HG02852 (cell line): ENCODE results near the gene B3GNT9.

Experiments
- ATAC-seq: cut with Tn5 transposase; IDR thresholded peaks from one replicate; pipeline ENCODE4 v1.9.1; 2021; ENCODE audit warnings: mild to moderate bottlenecking, moderate library complexity; ENCODE audit not compliant: unreplicated experiment

Gene B3GNT9, protein sequence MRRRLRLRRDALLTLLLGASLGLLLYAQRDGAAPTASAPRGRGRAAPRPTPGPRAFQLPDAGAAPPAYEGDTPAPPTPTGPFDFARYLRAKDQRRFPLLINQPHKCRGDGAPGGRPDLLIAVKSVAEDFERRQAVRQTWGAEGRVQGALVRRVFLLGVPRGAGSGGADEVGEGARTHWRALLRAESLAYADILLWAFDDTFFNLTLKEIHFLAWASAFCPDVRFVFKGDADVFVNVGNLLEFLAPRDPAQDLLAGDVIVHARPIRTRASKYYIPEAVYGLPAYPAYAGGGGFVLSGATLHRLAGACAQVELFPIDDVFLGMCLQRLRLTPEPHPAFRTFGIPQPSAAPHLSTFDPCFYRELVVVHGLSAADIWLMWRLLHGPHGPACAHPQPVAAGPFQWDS

DNA sequence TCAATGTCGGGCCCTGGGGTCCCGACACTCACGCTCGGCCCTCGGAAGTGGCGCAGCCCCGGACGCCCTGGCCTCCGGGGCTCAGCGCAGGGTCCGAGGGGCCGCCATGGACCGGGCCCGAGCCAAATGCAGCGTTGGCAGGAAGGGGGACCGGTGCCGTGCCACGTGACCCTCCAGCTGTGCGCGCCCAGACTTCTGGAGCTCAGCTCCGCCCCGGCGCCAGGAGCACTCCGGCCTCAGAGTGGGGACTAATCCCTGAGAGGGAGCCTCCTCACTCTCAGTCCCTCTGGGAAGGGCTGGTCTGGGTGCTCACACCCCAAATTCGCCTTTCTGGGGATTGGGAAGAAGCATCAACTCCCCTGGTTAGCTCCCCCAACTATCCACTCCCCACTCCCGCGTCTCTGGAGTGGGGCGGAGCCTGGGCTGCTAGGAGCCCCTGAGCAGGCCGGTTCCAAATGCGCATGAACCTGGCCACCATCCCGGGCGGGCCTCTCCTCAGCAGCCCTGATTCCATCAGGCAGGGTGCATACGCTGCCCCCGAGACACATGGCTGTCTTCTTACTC, at the start of gene B3GNT9:
TSS of gene B3GNT9 (minus strand) at position 166 of the 564 bp plus-strand sequence. CDS start 513 bp downstream, outside the sequence.
- ATAC-seq, result peak; percentile 67

DNA sequence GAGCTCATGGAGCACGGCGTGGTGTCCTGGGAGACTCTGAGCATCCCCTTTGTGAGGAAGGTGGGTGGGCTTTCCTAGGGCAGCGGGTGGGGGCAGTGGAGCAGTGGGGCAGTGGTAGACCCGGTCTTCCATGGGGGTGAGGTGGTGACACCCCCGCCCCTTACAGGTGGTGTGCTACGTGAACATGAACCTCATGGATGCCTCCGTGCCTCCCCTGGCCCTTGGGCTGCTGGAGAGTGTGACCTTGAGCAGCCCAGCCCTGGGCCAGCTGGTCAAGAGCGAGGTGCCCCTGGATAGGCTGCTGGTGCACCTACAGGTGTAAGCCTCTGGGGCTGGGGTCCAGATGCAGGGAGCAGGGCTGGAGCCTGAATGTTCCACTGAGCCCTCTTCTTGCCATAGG, 49.7 kb upstream of the B3GNT9 start:
- no peak for ATAC-seq

DNA sequence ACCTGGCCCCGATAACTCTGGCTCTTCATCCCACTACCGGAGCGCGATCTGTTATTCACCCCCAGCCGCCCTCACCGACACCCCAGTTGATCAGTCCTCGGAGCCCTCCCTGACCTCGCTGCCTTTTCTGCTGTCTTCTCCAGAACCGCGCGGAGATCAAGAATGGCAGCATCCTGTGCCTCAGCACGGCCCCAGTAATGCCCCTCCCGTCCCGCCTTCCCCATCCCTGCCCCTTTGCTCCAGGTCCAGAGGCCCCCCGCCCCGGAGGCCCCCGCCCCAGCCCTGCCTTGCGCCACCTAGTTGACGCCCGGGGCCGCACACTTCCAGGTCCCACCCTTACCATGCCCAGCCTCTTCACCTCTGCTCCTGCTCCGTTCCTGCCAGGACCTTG, 49.0 kb upstream of the B3GNT9 start:
- ATAC-seq, result no peak

DNA sequence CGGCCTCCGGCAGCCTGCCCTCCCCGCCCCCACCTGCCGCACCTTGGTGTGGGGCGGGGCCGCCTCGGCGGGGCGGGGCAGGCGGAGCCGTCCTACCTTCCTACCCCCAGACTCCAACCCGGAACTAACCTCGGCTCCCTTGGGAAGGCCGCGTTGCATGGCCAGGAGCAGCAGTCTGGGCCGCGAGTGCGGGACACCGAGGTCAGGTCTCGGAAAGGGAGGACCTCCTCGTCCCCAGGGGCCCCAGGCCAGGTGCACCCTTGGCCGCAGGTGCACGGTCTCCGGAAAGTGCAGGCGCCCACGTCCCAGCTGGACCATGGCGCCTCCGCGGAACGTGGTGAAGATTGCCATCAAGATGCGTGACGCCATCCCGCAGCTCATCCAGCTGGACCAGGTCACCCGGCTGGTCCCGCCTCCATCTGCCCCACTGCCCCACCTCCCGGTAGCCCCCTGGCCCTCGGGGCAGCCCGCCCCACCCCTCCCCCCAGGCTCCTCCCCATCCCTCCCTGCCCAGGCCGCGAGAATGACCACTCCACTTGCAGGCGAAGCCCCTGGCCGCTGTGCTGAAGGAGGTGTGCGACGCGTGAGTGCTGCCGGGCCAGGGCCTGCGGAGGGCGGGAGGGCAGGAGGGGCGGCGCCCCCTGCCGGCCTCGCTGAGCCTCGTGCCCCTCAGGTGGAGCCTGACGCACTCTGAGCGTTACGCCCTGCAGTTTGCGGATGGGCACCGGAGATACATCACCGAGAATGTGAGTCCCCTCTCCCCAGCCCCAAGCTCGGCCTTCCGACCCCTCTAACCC, 48.4 kb upstream of the B3GNT9 start, which contains the start of gene ELMO3:
TSS of gene ELMO3 (plus strand) at position 121 of the 797 bp plus-strand sequence. CDS start at position 317, 196 bp downstream.
- no peak for ATAC-seq

DNA sequence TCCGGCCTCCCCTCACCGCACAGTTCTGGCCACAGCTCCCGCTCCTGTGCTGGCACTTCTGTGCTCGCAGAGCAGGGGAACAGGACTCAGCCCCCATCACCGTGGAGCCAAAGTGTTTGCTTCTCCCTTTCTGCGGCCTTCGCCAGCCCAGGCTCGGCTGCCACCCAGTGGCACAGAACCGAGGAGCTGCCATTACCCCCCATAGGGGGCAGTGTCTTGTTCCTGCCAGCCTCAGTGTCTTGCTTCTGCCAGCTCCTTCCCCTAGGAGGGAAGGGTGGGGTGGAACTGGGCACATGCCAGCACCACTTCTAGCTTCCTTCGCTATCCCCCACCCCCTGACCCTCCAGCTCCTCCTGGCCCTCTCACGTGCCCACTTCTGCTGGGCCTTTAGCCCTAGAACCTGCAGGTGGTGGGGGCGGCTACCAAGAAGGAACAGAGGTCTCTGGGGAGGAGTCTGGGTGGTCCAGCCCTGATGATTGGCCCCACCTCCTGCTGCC, 47.5 kb upstream of the B3GNT9 start:
- ATAC-seq, result no peak

DNA sequence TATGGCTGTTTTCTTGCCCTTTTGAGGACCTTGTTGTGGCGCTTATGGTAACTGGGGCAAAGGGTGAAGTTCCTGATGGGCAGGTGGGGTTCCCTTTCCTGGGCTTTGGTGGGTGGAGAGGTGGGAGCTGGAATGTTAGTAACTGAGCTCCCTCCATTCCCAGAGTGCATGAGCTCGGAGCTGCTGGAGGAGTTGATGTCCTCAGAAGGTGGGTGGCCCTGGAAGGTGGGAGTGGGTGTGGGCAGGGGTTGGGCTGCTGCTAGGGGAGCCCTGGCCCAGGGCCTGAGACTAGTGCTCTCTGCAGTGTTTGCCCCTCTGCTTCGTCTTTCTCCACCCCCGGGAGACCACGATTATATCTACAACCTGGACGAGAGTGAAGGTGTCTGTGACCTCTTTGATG, 46.9 kb upstream of the B3GNT9 start:
- ATAC-seq, result no peak

DNA sequence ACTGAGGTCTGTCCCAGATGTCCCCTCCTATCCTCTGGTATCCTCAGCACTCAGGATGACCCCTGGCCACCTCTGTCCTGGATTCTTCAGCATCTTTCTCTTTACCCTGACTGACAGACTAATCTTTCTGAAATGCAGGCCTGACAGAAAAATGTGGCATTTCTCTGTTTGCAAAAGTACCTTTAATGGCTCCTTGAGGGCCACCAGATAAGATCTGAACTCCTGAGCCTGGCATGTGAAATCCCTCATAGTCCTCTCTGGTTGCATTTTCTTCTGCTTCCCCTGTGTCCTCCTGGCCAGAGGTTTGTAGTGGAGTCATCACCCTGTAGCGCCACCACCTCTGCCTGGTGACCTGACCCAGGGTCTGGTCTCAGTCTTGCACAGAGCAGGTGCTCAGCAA, 46.1 kb upstream of the B3GNT9 start:
- no peak for ATAC-seq

DNA sequence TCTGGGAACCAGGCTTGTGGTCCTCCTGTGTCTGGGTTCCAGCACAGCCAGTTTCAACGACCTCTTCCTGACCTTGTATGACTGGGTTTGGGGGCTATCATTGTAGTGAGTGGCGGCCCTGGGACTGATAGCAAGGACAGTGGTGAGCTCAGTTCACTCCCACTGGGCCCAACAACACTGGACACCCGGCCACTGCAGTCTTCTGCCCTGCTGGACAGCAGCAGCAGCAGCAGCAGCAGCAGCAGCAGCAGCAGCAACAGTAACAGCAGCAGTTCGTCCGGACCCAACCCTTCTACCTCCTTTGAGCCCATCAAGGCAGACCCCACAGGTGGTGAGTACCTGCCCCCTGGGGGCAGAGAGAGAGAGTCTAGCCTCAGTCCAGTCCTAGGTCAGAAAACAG, 44.9 kb upstream of the B3GNT9 start:
- ATAC-seq, result no peak

DNA sequence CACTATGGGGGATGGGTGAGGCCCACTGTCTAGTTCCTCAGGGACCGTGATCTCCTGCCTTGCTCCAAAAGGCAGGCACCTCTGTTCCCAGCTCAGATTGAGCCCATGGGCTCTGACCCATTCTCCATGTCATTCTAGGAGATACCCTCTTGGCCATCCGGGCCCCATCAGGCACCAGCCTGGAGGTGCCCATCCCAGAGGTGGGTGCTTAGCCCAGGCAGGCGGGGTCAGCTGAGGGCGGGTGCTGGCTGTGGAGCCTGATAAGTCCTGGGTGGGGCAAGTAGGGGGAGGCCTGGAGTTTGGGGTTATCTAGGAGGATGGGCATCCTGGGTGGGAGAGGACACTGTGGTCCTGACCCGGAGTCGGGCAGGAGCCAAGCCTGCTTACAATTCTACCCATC, 43.5 kb upstream of the B3GNT9 start:
- ATAC-seq, result no peak

DNA sequence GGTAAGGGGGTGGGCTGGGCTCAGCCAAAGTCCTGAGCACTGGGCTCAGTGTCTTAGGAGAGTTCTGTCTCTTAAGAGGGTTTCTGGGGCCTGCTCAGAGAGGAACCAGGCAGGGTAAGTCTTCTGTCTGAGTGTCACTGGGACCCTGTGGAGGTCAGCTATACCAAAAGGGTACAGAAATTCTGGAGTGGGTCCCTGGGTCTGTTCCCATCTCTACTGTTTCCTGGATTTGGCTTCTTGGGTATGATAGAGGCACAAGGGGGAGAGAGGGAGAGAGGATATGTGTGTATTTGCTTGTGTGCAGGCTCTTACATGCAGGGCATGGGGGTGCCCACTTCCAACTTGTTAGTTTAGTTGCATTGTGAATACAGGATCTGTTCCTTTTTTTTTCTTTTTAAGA, 42.7 kb upstream of the B3GNT9 start:
- no peak for ATAC-seq

DNA sequence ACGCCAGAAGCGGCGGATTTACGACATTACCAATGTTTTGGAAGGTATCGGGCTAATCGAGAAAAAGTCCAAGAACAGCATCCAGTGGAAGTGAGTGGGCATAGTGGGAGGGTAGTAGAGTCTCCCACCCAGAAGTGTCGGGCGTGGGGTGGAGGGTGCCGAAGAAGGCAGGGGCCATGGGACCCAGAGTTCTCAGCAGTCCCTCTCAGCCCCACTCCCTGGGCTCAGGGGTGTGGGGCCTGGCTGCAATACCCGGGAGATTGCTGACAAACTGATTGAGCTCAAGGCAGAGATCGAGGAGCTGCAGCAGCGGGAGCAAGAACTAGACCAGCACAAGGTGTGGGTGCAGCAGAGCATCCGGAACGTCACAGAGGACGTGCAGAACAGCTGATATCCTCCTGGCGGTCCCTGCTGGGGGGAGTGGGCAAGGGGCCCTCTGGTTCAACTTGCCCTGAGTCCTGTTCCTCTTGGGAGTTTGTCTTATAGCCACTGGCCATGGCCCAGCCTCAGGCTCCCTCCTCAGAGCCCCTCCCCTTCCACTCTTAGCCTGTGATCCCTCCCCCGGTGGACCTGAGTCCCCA, 42.1 kb upstream of the B3GNT9 start:
- ATAC-seq, result no peak

DNA sequence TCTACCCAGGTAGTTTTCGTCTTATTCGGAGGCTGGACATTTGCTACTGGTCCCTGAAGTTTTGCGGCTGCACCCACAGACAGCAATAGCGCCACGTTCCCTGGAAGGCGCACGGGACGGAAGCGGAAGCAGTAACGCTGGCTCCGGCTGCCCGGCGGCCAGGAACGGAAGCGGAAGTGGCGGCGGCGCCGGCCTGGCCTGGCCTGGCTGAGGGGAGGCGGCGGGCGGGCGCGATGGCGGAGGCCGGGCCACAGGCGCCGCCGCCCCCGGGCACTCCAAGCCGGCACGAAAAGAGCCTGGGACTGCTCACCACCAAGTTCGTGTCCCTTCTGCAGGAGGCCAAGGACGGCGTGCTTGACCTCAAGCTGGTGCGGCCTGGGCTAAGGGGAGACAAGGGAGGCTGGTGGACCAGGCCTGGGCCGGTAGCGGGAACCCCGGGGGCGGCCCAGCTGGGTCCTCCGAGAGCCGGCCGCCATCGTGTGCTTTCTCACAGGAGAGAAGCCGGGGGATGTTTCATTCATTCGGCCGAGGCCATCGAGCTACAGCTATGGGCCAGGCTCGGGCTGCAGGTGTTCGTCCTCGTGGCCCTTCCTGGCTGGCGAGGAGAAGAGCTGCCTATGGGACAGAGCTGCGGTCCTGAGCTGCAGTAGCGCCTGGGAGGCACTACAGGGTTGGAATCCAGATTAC, 41.3 kb upstream of the B3GNT9 start, which contains the start of gene E2F4:
TSS of gene E2F4 (plus strand) at position 161 of the 687 bp plus-strand sequence. CDS start at position 234, 73 bp downstream.
- ATAC-seq, result peak; percentile 87

DNA sequence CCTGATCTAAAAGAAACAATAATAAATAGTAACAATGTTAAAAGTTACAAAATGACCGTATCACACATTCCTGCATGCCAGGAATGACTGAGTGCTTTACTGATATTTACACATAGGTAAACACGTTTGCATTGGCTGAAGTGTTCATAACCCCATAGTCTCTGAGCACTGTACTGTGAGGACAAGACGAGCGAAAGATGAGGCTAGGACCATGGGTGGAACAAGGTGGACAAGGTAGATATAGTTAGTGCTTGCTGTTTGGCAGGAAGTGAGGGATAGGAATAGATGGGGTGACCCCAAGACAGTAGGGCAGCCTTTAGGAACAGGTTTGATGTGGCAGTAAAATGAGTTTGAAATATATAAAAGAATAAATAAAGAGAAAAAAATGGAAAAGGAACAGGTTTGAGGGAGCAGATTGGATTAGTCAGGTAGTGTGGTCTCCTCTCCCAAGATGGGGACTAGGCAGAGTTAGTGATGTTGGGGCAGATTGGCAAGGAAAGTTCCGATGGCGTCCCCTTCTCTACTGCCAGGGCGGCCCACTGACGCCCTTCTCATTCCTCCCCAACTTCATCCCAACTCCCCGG, 40.7 kb upstream of the B3GNT9 start:
- no peak for ATAC-seq

DNA sequence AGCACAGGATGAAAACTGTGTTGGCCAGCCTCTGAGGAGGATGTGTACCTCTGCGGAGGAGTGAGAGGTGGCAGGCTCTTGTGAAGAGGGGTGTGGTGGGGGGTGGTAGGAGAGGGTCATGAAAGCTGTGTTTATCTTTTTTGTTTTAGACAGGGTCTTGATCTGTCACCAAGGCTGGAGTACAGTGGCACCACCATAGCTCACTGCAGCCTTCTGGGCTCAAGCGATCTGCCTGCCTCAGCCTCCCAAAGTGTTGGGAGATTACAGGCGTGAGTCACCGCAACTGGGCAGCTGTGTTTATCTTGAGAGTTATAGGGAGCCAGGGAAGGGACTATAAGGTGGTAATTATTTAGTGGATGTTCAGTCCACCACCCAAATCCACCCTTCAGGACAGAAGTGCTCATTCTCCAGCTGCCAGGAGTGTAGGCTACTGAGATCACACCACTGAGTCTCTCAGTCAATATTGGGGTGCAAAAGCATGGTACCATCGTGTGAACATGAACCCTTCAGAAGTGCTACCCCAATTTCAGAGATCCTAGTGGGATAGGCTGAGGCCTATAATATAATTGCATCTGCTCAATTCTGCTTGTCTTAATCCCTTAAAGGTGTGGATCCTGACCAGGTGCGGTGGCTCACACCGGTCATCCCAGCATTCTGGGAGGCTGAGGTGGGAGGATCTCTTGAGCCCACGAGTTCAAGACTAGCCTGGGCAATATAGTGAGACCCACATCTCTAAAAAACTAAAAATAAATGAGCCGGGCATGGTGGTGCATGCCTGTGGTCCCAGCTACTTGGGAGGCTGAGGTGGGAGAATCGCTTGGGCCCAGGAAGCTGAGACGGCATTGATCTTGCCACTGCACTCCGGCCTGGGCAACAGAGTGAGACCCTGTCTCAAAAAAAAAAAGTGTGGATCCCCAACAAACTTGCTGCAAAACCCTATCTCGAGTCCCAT, 39.9 kb upstream of the B3GNT9 start:
- no peak for ATAC-seq

DNA sequence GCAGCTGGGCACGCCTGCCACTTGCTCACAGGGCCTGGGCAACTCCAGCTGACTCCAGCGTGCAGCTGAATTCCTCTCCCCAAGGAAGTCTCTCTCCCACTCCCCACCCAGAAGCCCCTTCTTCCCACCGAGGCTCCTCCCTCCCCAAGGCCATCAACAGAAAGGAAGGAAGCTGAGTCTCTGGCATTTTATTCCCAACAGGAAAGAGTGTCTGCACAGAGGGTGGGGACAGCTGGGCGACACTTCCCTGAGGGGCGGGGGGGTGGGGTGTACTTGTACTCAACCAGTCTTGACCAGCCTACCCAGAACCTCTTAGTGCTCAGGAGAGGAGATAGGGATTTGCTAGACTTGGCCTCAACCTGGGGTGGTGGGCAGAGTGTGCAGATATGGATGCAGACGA, 39.2 kb upstream of the B3GNT9 start, which contains the start of gene EXOC3L1:
TSS of gene EXOC3L1 (minus strand) at position 96 of the 400 bp plus-strand sequence. CDS start 460 bp downstream, outside the sequence.
- ATAC-seq, result no peak

DNA sequence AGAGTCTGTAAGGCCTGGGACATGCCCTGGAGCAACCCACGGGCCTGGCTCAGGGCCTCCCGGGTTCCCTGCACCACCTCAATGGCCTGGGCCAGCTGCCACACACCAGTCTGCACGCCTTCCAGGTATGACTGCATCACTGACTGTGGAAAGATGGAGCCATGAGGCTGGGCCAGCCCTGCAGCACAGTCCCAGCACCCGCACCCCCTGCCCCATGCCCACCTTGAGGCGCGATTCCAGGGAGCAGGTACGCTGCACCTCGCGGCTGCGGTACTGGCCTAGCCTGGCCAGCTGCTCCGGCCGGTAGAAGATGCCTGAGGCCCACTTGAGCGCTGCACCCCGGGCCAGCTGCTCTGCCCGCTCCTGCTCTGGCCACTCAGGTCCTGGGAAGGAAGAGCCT, 38.0 kb upstream of the B3GNT9 start:
- ATAC-seq, result no peak

DNA sequence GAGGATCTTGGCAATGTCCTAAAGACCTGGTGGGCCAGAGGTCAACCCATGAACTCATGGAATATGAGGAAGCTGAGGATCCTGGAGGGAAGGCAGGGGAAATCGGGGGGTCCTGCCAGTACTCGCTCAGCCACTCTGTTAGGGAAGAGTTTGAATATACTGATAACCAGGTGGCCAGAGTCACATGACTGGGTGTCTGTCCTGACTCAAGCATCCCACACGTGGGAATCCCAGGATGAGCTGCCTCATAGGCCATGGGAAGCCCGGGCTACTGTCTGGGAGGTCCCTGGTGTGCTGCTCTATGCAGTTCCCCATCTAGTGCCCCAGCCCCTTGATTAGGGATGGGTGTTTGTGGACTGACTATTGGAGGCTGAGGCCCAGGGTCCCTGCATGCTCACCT, 37.5 kb upstream of the B3GNT9 start:
- no peak for ATAC-seq

DNA sequence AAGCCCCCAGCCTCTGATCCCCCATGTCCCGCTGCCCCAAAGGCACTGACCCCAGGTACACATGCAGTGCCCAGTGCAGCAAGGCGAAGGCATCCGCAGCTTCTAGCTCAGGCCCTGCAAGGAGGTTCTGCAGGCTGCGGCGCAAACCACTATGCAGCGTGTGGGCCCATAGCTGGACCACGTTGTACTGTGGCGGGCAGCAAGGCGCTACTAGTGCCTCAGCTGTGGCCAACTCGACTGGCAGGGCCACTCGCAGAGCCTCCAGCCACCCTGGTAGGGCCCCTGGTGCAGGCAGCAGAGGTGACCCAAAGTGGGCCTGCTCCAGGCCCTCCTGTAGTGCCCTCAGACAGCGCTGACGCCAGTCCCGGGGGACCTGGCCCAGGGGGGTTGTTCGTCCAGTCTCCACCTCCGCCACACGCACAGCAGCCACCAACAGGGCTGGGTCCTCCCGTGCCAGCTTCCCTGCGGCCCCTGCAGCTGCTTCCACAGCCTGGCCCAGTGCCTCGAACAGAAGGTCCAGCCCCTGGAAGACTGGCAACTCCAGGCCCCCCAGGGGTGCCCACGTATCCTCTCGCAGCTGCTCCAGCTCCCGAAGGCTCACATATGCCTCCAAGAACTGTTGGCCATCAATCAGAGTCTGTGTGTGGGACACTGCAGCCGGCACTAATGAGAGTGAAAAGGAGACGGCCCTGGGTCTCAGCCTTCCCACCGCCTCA, 36.5 kb upstream of the B3GNT9 start:
- no peak for ATAC-seq
